Ecto neural progenitor cell (in vitro differentiated cells): ENCODE measurements around the gene SYNDIG1.

Experiments used
- DNase-seq: peaks from one replicate; pipeline ENCODE4 v3.0.0-alpha.2; 2018; ENCODE audit warnings: low spot score

Gene SYNDIG1

DNA sequence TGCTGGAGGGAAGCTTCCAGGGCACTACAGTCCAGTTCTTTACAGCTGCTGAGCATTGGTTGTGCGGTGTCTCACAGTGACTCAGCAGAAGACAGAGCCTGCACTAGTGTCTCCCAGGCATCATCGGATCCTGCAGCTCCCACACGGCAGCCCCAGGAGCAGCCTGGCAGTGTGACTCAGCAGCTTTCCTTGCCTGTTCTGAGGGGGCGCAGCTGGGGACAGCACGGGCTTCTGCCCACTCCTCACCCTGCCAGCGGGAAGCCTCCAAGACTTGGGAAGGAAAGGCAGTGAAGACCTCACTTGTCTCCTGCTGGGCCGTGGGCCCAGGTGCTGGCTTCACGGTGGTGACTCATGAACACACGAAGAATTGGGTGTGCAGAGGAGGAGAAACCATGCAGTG is 165.4 kb downstream of the SYNDIG1 start:
- no peak for DNase-seq

DNA sequence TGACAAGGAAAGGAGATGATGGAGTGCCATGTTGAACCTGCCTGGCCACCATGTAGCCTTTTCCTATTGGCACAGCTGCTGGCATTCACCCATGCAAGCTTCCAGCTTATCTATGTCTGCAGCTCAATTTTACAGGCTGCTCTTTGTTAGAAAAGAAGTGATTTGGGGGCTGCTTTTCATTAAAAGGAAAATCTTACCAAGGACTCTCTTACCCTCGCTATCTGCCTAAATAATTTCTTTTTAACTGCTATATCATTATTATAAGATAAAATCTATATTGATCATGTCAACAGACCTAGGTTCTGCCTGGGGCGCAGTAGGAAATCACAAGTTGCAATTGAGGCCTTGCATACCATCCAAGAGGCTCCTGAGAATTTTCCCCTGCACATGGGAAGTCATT is 167.2 kb downstream of the SYNDIG1 start:
- DNase-seq, result no peak

DNA sequence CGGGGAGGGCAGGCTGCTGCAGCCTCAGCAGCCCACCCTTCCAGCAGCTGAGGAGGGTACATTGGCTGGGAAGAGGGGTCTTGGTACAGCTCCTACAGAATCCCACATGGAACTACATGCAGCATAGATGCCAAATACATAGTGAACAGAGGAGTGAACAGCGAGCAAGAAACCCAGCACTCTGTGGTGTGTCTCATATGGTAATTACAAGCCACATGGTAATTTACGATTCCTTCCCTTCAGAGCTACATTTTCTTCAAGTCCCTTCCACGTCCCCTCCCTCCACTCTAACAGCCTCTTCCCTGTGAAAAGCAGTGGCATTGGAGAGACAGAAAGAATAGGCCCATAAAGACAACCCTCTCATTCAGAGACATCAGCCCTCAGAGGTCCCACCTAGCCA is 167.7 kb downstream of the SYNDIG1 start:
- DNase-seq, result no peak

DNA sequence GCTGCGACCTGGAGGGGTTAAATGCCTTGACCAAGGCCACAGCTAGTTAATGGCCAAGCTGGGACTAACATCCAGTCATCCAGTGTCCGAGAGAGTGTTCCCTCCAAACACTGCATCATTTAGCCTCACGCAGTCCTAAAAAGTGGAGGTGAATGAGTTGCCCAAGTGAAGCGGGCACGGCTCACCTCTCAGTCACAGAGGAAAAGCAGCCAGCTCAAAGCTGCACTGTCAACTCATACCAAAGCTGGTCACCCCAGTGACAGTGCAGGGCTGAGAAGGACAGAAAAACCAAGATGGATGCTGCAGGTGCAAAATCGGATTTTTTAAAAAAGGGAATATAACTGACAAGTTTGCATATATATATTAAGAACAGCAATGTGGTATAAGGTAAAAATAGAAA is 168.5 kb downstream of the SYNDIG1 start:
- no peak for DNase-seq

DNA sequence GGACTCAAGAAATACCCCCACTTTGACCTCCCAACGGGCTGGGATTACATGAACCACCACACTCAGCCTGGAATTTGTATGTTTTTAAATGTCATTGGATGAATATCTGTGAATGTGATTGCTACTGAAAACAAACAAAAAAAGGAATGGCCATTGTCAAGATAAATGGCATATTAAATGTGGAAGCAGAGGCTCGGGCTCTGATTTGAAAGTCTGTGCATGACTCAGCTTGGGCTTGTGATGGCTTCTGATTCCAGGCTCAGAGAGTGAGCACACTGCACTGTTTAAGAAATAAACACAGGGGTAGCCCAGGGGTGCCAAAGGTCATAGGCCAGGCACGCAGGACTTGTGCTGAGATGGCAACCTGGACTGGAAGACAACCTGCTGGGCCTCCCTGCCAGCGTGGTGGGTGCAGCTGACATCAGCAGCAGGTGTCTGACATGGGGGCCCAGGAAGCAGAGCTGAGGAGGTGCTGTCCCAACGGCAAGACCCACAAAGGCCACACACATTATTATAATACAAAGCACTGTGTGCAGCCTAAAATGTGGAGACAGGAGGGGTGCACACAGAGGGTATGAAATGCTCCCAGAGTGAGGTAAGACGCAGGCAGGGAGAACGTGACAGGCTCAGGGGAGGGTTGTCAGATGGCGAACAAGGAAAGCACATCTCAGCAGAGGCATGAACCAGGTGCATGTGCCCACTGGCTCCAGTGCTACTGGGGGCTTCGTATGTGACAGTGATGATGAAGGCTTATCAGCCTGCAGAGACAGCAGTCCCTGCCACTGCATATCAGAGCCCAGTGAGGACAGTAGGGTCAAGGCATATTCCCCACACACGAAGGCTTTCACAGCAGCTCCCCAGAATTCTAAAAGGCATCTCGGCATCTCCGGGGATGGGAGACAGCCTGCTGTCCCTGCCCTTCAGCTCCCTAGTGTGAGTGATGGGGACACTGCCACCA is 169.4 kb downstream of the SYNDIG1 start:
- DNase-seq, result no peak

DNA sequence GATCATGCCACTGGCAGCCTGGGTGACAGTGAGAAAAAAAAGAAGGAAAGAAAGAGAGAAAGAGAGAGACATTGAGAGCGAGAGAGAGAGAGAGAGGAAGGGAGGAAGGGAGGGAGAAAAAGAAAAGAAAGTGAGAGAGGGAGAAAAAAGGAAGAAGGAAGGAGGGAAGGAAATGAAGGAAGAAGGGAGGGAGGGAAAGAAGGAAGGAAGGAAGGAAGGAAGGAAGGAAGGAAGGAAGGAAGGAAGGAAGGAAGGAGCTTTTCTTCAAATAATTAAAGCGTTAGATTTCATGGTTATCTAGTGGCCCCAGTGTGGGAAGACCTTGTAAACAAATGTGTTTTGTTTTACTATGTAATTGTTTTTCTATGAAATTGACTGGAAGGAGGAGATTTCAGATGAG is 170.8 kb downstream of the SYNDIG1 start:
- no peak for DNase-seq

DNA sequence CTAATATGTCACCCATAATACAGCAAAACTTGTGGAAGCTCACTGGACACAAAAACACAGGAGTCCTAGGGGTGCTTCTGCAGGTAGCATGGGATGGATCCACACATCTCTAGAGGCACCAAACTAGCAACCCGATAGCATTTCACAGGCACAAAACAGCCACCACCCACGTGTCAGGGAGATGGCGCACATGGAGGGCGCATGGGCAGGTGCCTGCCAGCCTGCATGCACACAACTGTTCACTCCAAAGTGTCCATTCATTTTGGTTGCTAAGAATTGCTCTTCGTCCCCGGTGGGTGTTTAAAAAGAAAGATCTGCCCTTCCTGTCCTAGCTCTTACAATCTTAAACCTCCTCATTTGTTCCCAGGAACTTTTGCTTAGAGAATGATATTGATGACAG is 171.3 kb downstream of the SYNDIG1 start:
- DNase-seq, result no peak

DNA sequence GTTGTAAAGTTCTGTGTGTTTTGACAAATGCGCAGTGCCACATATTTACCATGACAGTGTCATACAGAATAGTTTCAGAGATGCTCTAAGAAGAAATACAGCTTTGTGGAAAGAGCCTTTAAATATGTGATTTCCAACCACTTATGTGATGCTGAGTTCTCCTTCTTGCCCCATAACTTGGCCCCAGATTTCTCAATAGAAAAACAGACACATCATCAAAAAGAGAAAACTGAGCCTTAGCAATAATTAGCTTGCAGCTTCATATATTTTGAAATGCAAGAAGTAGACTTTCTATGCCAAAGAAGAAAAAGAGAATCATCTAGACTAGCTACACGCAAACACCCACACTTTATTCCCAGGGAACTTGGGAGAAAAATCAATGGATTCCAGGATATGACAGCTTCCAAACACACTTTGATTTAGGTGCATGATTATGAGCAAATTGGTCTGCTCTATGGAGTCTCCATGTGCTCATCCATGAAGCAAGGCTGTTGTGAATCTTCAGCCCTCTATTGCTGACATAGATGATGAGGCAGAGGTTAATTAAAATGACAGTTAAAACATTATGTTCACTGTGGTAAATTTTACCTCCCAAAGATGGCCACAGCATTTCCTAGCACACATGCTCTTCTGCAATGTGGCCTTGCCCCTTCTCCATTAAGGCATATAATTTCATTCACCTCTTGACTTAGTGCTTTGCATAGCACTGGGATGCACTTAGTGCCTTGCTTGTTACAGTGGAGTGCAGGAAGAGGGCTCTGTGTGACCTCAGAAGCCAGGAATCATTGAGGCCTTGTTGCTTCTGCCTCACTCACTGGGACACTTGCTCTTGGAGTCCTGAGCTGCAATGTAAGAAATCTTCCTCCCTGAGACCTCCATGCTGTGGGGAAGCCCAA is 174.6 kb downstream of the SYNDIG1 start:
- DNase-seq, result no peak

DNA sequence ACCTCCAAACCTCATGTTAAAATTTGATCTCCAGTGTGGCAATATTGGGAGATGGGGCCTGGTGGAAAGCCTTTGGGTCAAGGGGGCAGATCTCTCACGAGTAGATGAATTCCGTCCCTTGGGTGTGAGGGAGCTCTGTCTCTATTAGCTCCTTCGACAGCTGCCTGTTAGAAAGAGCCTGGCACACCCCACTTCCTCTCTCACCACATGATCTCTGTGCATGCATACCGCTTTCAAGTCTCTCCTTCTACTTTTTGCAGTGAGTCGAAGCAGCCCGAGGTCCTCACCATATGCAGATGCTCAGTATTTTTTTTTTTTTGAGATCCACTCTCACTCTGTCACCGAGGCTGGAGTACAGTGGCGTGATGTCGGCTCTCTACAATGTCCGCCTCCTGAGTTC is 176.9 kb downstream of the SYNDIG1 start:
- DNase-seq, result no peak

DNA sequence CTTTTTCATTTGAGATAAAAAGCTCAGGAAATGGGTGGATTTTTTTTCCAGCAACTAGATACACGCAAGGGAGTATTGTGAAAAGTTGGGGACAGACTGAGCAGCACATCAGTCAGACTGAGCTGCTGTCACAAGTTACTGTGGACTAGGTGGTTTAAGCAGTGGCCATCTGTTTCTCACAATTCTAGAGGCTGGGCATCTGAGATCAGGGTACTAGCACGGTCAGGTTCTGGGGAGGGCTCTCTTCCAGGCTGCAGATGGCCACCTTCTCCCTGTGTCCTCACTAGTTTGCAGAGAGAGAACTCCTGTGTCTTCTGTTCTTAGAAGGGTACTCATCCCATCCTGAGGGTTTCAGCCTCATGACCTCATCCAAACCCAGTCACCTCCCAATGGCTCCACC is 178.3 kb downstream of the SYNDIG1 start:
- DNase-seq, result no peak

DNA sequence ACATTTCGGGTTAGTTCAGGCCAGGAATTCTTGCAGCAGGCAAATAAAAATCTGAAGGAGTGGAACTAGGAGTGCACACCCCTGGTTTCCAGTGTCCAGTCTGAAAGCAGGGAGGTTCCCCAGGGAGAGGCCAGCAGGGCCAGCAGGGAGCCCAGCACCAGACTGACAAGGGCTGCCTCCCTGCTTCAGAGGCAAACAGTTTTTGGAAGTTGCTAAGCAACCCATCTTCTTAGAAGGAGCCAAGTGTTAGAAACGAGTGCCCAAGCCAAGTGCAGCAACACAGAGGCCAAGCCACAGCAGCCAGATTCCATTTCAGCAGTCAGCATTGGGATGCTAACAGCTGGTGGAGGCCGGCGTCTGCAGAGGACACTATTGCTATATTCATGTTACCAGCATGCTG is 179.1 kb downstream of the SYNDIG1 start:
- no peak for DNase-seq

DNA sequence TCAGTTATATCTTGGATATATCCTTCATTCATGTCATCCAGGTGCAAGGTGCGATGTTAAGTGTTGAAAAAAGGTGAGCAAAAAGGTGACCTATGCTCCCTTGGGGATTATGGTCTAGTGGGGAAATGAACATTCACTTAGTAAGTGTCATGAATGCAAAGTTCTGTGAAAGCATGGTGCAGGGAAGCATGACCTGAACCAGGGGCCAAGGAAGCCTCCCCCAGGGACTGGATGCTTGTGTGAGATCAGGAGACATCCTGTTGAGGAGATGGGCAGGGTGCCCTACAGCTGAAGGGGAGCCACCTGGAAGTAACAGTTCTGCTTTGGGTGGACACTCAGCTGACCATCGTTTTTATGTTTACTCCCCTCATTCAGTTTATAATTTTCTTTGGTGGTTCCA is 179.5 kb downstream of the SYNDIG1 start:
- DNase-seq, result no peak

DNA sequence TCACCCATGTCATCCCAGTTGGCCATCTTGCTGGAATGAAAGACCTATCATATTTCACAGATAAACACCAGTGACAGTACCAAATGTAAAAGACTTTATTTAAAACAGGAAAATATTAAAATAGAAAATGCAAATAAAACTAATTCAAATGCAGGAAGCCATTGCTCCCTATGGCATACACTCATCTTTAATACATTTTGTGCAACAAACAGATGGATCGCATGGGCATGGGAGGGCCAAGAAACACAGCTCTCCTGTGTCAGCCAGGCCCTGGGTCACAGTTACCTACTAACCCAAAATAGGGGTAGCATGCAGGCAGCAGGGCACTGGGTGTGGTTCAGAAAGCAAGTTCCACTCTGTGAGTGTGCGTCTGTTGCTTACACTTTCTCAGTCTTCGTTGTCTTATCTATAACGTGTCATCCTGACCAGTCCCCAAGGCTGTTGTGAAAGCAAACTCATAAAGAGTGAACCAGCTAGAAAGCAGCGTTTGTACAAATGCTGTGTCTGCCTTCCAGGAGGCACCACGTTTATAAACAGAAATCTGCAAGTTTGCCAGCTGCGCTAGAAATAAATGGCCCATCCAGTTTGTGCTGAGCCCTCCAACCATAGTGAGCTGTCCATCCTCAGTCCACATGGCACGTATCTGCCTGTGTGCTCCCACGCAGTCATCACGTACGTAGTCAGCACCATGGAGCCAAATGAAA is 180.5 kb downstream of the SYNDIG1 start:
- no peak for DNase-seq

DNA sequence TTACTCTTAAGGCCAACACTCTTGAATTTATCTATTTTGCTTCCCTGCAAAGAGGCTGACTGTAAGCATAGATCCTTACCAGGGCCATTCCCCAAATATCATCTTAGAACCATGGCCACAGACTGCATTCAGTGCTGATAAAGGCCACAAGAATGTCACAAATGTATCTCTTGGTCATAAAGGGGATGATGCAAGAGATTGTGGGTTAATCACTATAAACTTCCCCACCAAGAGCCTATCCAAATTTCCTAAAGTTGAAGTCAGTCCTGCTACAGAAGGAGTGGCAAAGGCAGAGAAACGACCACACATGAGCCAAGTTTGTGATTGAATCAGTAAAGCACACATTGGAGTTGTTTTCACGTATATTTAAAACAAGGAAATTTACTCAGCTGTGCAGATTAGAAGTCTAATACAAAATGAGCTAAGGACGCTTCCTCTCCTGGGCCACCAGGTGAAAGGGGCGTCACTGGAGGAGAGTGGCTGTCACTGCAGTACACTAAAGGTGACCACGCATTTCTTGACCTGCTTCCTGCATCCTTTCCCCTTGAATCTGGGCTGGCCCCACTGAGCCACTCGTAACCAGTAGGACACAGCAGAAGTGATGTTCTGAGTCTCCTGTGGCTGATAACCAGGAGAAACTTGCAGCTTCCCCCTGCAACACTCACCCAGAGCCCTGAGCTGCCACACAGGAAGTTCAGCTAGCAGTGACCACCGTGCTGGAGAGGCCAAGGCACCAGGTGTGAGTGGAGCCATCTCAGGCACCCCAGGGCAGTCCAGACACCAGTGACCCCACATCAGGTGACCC is 181.9 kb downstream of the SYNDIG1 start:
- no peak for DNase-seq

DNA sequence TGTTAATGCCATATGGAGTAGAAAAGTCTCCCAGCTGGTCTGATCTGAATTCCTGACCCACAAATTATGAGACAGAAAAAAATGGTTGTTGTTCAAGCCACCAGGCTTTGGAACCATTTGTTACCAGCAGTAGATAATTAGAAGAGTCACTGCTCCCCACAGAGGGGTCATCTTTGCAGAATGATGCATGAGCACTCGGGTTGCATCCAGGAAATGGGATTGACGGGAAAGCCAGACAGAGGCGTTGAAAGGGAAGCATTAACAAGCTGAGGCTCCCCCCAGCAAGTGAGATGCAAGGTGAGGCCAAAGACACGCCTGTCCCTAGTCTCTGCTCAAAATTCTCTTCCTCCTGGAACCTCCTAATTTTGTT is 182.5 kb downstream of the SYNDIG1 start:
- DNase-seq, result no peak

DNA sequence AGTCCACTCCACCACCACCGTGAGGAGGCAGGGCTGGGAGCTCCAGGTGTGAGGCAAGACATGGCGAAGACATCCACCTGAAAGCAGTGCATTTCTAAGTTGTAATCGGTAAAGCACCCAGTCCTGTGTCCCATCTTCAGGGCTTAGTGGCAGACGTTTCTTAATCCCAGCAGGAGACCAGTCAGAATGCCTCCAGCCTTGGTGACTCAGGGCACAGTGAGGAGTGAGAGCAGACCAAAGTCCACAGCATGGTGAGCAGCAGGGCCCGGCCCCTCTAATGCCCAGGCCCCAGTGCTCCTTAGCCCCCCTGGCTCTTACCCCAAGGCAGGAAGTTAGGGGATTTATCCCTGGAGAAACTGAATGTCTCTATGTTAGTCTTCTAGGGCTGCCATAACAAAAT is 183.9 kb downstream of the SYNDIG1 start:
- no peak for DNase-seq

DNA sequence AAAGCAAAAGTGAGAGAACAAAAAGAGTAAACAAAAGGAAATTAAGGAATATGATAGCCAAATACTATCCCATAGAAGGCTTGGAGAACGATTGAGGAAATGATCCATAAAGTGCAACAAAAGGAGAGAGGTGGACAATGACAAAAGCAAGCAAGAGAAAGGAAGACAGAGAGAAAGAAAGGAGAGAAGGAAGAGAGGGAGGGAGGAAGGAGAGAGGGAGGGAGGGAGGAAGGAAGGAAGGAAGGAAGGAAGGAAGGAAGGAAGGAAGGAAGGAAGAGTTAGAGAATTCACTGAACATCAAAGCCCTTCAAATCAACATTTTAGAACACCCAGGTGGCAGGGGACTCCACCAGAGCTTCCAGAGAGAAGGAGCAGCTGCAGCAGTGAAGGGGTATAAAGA is 185.0 kb downstream of the SYNDIG1 start:
- DNase-seq, result no peak

DNA sequence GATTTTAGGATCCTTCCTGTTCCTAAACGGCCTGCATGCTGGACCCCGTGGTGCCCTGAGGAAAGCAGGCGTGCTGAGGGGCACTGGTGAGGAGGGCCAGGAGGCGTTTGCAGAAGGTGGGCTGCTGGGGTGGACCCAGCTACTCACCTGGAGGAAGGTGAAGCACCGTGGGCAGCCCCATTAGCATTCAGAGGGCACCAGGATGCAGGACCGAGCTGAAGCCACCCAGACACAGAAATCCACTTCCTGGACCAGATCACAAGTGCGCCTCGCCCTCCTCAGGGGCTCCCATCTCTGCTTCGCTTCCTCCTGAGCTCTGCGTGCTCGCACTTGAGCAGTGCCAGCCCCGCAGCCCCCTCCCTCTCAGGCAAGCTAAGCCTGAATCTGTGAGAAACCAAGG is 187.0 kb downstream of the SYNDIG1 start:
- no peak for DNase-seq

DNA sequence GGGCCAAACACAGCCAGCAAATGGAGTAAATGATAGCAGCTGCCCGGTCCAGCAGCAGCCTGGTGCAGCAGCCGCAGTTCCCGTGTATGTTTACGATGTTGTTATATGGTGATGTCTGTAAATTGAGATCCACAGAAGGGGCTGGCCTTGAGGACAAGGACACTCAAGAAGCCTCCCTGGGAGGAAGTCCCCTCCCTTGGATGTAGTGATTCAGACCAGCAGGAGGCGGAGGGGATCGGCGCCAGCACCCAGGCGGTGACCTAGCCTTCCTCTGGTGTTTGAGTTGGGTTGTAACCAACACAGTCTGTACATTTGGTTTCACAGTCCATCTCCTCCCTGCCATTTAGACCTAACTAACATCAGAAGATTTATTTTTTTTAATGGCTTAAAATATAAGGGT is 187.8 kb downstream of the SYNDIG1 start:
- no peak for DNase-seq

DNA sequence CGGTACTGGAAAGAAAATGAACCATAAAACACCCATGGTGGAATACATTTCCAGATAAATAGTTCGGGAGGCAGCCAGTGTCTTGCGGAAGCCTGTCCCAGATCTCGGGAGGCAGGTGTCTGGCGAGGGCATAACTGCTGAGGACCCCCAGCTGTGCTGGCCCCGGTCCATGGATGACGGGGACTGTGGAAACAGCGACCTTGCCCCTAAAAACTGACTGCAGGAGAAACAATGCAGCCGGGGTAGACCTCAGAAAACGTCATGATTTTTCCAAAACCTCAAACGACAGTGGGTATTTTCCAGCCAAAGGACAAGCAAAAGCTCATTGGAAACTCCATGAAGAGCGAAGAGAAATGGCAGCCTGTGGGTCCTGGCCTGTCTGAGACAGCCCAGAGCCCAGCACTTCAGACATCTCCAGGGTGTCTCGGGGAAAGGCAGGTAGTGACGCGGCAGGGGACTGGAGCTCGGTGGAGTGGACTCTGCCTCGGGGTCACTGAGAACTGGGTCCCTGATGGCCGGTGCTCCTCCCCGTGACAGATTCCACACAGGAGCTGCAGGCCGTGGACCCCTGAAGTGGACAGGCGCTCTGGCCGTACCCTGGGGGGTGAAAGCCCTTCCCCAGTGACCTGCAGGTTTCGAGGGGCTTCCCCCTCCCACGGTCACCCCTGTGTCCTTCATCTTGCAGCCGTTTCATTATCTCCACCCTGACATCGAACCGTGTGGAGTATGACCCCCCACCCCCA is 188.6 kb downstream of the SYNDIG1 start:
- no peak for DNase-seq
